Measurements from ENCODE around the gene FOXO6. TPM values are rescaled to one million over a fixed set of nuclear protein-coding genes. Genes with fewer than 3 reads are reported as not detected.

The FOXO6 gene
- polyA plus RNA-seq, 1 of the 3 experiments (the other 2 are of a cell fraction), result 0.35 TPM

GRCh38 chr1:41379738-41380130 is 18.5 kb downstream of the FOXO6 start (continued):
- TF ChIP-seq PBX3 (IDR thresholded peaks at IDR 0.05) (no peak), USF2 (IDR thresholded peaks at IDR 0.05; ENCODE audit: borderline replicate concordance, low read depth, low read length) (no peak)

- 93% methylated on average over 1 of the region's 2 CpGs for WGBS (ENCODE audit: low lambda C conversion rate)
- H3K4me3 ChIP-seq (ENCODE audit: low read depth in 2 of 2, low read length in 1 of 2), result no peak overlapping the region
- H3K36me3 ChIP-seq (replicated peaks in 1 of 2; ENCODE audit: control insufficient read depth in 1 of 2, insufficient read depth in 2 of 2, low read length in 1 of 2), result no peaks in the 10 kb centered on the region
- peaks cover 7 to 31% of the 10 kb centered on the region in 2 experiments; a peak in 1 of 4 replicates for H3K4me1 ChIP-seq (ENCODE audit: control insufficient read depth in 1 of 2, insufficient read depth in 2 of 2, low read depth in 1 of 2, low read length in 1 of 2)
- no peaks in the 10 kb centered on the region for H3K79me2 ChIP-seq (ENCODE audit: insufficient read depth)
- H4K20me1 ChIP-seq (ENCODE audit: insufficient read depth), result no peaks in the 10 kb centered on the region
- H3K27ac ChIP-seq (ENCODE audit: low read depth in 2 of 2, low read length in 1 of 2), result no peak overlapping the region
- no peak overlapping the region for H2AFZ ChIP-seq (ENCODE audit: low read depth)
- no peaks in the 10 kb centered on the region for H3K9me2 ChIP-seq
- no peak overlapping the region for H3K4me2 ChIP-seq
- no peak overlapping the region for H3K9ac ChIP-seq
- POLR2A ChIA-PET, result no interaction called here
- H3K9me3 ChIP-seq, result no peaks in the 10 kb centered on the region
- CTCF ChIA-PET, result interaction anchor here (0.6 to 1.9 kb wide), 4 partner anchors 13 to 124 kb away, joined by 3 to 7 read pairs (median 3); partner anchors contain the start of gene FOXO6
- no peak for TF ChIP-seq NRF1 (IDR thresholded peaks at IDR 0.05; ENCODE audit: low read depth, low read length)
- TF ChIP-seq TAF1 (IDR thresholded peaks at IDR 0.05; ENCODE audit: borderline replicate concordance, low read depth, low read length), result no peak
- TF ChIP-seq REST (IDR thresholded peaks at IDR 0.05; ENCODE audit: low read depth, low read length), result no peak
- no peak for TF ChIP-seq FOXM1 (IDR thresholded peaks at IDR 0.05; ENCODE audit: low read depth)
- no peak for TF ChIP-seq POLR2AphosphoS5 (IDR thresholded peaks at IDR 0.05; ENCODE audit: low read depth, low read length)
- no peak for TF ChIP-seq CTCF (IDR thresholded peaks at IDR 0.05)
- no peak for TF ChIP-seq SMC3 (IDR thresholded peaks at IDR 0.05; ENCODE audit: low read depth, low read length)
- TF ChIP-seq GABPA (IDR thresholded peaks at IDR 0.05; ENCODE audit: low read depth), result no peak
- TF ChIP-seq TEAD4 (IDR thresholded peaks at IDR 0.05; ENCODE audit: borderline replicate concordance, insufficient read depth), result no peak
- no peak for TF ChIP-seq RCOR1 (IDR thresholded peaks at IDR 0.05; ENCODE audit: low read length)
- TF ChIP-seq FOSL2 (IDR thresholded peaks at IDR 0.05; ENCODE audit: borderline replicate concordance, low read depth), result no peak
- TF ChIP-seq SIN3A (IDR thresholded peaks at IDR 0.05; ENCODE audit: borderline replicate concordance, low read depth, low read length), result no peak
- TF ChIP-seq RAD21 (IDR thresholded peaks at IDR 0.05; ENCODE audit: low read length), result no peak
- TF ChIP-seq RXRA (IDR thresholded peaks at IDR 0.05; ENCODE audit: borderline replicate concordance, low read depth), result no peak
- TF ChIP-seq PBX3 (IDR thresholded peaks at IDR 0.05), result no peak
- TF ChIP-seq MAX (IDR thresholded peaks at IDR 0.05; ENCODE audit: low read depth), result no peak
- TF ChIP-seq ZBTB33 (IDR thresholded peaks at IDR 0.05; ENCODE audit: borderline replicate concordance, low read depth), result no peak
- no peak for TF ChIP-seq GATA2 (CRISPR knock-in tag; IDR thresholded peaks at IDR 0.05)
- peaks cover 9% of the 10 kb centered on the region for H3F3A ChIP-seq (replicated peaks; ENCODE audit: insufficient read depth)
- H3K27me3 ChIP-seq (ENCODE audit: insufficient read depth), result no peaks in the 10 kb centered on the region
- DNase-seq, result no peak
Observed at GRCh38 chr1:41380195-41380594, 19.0 kb downstream of the FOXO6 start.
